DMS79 (cell line): ENCODE data around the gene SPHK1.
A peak's percentile ranks its signal among the peaks of the same experiment; 100 is the strongest.
"Not testable (repeated sequence)": the region's sequence is repeated elsewhere in the genome, so short reads cannot be mapped to it uniquely, and the experiment has no call there.

ENCODE experiments used
- DNase-seq: peaks from one replicate; lab custom pipeline; 2025; lab: John Stamatoyannopoulos, UW

The SPHK1 gene, protein sequence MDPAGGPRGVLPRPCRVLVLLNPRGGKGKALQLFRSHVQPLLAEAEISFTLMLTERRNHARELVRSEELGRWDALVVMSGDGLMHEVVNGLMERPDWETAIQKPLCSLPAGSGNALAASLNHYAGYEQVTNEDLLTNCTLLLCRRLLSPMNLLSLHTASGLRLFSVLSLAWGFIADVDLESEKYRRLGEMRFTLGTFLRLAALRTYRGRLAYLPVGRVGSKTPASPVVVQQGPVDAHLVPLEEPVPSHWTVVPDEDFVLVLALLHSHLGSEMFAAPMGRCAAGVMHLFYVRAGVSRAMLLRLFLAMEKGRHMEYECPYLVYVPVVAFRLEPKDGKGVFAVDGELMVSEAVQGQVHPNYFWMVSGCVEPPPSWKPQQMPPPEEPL

DNA sequence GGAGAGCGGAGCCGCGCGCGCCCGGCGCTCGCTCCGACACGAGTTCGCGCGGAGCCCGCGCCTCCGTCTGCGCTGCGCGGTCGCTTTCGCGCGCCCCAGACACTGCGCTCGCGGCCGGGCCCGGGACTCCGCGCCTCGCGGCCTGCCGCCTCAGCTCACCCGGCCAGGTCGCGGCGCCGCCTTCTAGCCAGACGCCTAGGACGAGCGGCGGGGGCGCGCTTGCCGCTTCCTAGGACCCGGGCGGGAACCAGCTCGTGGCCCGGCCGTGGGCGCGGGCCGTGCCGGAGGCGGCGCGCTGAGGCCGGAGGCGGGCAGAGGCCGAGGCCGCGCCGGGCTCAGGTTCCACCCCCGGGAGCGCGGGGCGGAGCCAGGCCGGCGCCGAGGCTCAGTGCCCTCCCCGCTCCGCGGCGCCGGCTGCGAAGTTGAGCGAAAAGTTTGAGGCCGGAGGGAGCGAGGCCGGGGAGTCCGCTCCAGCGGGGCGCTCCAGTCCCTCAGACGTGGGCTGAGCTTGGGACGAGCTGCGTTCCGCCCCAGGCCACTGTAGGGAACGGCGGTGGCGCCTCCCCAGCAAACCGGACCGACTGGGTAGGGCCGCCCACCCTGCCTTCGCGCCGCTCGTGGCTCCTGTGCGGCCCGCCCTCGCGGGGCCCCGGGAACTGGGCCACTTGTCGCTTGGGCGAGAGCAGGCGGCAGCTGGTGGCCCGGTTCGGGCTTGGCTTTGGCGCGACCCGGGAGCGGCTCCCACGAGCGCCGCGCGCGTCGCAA lies at the start of gene SPHK1:
SPHK1 (plus strand) TSS at position 388 of the 765 bp plus-strand sequence. CDS start 1,036 bp downstream, outside the sequence.
- no peak for DNase-seq

DNA sequence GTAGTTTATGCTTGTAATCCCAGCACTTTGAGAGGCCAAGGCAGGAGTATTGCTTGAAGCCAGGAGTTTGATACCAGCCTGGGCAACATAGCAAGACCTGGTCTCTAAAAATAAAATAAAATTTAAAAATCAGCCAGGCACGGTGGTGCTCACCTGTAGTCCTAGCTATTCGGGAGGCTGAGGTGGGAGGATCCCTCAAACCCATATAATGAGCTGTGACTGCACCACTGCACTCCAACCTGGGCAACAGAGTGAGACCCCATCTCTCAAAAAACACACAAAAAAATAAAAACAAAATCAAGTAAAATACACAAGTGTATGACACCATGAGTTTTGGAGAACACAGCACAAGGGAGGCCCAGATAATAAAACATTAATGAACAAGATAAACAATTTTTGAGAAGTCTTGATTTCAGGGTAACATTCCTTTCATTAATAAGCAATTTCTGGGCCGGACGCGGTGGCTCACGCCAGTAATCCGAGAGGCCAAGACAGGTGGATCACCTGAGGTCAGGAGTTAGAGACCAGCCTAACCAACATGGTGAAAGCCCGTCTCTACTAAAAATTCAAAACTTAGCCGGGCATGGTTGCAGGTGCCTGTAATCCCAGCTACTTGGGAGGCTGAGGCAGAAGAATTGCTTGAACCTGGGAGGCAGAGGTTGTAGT lies 48.6 kb upstream of the SPHK1 start:
- DNase-seq: no peak

DNA sequence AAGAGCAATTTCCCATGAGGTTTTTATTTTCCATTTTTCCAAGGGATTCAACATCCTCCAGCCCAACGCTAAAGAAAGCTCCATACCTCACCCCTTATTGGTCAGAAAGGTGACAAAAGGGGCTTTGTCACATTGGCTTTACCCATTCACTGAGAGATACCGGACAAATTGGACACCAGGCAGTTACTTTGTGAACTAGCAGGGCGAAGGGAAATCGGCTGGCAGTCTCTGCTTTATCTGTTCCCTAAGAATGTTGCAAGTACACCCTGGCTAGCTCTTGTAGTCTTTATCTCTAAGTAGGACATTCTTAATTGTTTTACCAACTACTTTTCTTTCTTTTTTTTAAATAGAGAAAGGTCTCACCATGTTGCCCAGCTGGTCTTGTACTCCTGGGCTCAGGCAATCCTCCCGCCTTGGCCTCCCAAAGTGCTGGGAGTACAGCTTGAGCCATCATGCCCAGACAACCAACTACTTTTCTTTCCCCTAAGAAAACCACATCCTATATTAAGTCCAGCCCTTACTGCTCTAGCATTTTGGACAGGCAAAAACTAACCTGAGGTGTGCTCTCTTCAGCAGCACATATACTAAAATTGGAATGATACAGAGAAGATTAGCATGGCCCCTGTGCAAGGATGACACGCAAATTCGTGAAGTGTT lies 47.5 kb upstream of the SPHK1 start:
- DNase-seq: no peak

DNA sequence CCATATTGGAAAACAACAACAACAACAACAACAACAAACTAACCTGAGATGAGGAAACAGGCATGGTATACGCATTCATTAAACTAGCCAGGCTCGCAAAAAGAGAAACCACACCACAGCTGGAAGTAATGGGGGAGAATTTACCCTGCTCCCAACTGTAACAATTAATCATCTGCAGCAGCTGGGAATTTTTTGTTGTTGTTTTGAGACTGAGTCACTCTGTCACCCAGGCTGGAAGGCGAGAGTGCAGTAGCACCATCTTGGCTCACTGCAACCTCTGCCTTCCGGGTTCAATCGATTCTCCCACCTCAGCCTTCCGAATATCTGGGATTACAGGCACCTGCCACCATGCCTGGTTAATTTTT lies 47.0 kb upstream of the SPHK1 start:
- DNase-seq: no peak

DNA sequence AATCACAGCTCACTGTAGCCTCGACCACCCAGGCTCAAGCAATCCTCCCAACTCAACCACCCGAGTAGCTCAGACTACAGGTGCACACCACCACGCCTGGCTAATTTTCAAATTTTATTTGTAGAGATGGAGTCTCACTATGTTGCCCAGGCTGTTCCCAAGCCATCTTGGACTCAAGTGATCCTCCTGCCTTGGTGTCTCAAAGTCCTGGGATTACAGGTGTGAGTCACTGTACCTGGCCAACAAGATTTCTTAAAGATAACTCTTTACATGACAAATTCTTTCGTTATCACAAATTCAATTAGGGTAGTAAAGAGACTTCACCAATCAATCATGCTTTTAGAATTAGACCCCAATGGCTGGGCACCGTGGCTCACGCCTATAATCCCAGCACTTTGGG lies 43.1 kb upstream of the SPHK1 start:
- DNase-seq: no peak

DNA sequence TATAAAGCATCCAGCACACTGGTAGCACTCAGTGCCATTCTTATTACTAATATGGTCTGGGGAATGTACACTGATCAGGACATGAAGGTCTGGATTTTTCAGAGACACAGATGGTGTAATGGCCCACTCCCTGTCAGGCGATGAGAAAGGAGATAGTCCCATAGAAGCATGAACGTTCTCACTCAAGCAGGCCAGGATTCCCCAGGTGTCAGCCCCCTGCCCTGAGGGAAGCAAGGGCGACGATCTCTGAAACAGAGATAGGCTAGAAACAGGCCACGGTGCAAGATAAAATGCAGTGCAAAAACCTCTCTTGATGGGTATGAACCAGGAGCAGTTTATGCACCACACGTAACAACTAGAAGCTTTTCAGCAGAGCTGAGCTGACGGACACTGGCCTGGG lies 41.3 kb upstream of the SPHK1 start:
- DNase-seq: no peak

DNA sequence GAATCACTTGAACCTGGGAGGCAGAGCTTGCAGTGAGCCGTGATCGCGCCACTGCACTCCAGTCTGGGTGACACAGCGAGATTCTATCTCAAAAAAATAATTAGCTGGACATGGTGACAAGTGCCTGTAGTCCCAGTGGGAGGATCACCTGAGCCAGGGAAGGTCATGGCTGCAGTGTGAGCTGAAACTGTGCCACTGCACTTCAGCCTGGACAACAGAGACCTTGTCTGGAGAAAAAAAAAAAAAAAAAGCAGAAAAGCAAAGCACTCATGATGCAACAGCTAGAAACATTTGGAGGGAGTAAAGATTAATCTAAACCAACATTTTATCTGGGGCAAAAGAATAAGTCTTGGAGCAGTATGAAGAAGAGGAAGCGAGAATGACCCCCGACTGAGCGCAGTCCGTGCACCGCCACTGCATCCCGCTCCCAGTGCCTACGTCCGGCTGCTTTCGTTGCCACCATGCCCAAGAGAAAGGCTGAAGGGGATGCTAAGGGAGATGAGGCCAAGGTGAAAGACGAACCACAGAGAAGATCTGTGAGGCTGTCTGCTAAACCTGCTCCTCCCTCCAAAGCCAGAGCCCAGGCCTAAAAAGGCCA lies 38.9 kb upstream of the SPHK1 start:
- DNase-seq: no peak

DNA sequence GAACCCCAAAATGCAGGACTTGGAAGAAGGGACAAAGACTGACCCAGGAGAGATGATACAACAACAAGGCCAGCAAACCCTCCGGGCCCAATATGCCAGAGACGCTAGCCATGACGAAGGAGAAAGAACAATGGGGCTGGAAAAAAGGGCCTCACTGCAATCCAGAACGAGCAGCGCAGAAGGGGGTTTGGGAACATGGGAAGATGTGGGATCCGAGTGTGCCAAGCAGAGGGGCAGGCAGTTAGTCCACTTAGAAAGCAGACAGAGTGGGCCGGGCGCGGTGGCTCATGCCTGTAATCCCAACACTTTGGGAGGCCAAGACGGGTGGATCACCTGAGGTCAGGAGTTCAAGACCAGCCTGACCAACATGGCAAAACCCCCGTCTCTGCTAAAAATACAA lies 37.5 kb upstream of the SPHK1 start:
- not testable (repeated sequence) for DNase-seq

DNA sequence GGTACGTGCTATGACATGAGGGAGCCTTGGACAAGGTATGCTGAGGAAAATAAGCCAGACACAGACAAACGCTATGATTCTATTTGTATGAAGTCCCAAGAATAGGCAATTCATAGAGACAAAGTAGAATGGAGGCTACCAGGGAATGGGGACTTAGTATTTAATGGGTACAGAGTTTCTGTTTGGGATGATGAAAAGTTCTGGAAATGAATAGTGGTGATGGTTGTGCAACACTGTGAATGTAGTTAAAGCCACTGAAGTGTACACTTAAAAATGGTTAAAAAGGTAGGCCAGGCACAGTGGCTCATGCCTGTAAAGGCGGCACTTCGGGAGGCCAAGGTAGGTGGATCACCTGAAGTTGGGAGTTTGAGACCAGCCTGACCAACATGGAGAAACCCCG lies 33.9 kb upstream of the SPHK1 start:
- DNase-seq: no peak

DNA sequence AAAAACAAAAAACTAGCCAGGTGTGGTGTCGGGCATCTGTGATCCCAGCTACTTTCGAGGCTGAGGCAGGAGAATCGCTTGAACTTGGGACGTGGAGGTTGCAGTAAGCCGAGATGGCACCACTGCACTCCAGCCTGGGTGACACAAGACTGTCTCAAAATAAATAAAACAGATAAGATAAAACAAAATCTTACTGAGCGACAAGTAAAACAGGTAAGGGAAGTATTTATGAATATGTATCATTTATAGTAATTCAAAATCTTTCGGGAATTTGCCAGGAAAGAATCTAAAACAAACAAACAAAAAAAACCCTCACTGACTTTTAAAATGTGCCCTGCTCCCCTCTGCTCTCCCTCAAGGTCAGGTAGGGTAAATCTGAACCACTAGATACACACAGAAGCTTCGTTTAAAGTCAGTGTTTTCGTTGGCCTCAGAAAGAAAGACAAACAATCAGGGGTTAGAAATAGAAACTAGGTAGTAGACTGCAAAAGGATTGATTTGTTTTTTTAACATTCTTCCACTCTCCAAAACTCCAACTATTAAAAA lies 32.8 kb upstream of the SPHK1 start:
- DNase-seq: no peak

DNA sequence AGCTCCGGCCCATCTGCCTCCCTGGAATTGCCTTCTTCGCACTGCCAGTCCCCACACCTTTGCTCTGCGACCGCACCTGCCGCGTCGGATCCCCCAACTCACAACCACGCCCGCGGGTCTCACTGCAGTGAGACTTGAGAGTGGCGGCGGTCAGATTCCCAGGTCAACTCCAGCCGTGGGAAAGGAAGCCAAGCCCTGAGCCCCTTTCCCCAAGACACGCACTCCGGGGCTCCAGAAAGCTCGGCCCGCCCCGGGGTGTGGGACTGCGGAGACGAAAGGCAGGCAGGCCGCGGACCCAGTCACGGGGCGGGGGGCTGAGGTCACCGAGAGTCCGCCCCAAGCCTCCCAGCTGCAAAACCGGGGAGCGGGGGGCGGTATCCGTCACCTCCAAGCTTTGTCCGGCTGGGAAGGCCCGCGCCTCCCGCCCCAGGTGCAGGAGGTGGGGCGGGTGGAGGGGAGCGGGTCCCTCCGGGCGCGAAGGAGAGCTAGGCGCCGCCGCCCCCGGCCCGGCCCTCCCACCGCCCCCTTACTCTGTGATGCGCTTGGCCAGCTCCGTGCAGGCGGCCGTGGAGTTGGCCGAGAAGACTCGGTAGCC lies 31.3 kb upstream of the SPHK1 start:
- no peak for DNase-seq

DNA sequence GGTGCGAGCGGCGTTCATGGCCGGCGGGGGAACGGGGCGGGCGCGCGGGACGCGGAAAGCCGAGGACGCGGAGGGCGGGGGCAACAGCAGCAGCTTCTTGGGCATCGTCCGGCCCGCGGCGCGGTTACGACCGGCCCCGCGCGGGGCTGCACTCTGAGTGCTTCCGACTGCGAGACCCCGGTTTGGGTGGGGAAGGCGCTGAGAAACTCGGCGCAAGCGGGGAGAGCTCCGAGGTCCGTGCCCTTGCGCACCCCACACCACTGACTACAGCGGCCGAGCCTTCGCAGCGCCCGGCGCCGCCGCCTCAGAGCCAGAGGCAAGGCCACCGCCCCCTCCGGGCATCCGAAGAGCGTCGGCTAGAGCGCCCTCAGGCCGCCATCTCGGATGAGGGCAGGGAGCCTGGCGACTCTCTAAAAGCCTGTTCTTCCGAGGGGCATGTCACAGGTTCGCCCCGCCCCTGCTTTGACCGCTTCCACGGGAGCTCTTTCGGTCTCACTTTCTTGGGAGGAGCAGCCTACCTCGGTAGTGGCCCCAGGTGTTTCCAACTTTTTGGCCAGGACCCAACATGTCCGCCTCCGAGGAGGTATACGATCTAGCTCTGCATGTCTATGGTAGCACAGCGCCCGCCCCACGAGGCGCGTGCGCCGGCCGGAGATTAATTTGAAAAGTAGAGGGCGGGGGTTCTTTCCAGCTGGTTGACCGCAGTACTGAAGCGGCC lies 30.7 kb upstream of the SPHK1 start, which contains the start of gene PRPSAP1:
PRPSAP1 (minus strand) TSS at position 318 of the 718 bp plus-strand sequence; CDS start at position 105, 213 bp downstream.
- peak; percentile 95 for DNase-seq

DNA sequence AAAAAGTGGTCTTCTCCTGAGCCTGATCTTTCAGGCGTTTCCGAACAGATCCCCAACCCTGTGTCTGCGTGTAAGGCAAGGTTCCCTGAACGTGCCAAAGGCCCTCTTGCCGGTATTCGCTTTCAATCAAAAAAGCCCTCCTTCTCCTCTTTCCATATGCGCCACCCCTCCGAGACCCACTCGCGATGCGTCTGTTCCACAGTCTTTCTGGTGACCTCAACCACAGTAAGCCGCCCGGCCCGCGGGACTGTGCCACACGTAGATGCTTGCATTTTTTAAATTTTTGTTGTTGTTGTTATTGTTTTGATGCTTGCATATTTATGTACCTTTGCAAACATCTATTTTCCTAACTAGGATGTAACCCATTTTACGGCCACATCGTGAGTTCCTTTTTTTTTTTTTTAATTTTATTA lies 30.1 kb upstream of the SPHK1 start:
- no peak for DNase-seq

DNA sequence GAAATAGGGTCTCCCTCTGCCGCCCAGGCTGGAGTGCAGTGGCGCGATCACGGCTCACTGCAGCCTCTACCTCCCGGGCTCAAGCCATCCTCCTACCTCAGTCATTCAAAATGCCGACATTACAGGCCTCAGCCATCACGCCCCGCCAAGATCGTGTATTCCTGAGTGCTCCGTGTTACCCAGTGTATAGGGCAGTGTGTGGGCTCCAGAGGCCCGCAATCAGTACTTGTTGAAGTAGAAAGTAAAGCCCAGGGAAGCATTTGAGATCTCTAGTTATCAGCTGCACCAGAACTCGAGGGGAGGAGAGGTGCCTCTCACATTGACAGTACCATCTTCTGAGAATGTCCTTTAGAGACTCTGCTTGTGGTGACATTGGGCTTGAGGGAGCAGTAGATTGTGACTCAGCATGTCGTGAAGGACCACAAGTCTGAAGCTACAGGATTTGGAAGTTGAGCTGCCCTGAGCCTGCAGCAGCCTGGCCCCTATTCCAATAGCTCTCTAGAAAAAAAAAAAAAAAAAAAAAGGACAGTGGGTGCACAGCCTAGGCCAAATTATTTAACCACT lies 29.6 kb upstream of the SPHK1 start:
- no peak for DNase-seq

DNA sequence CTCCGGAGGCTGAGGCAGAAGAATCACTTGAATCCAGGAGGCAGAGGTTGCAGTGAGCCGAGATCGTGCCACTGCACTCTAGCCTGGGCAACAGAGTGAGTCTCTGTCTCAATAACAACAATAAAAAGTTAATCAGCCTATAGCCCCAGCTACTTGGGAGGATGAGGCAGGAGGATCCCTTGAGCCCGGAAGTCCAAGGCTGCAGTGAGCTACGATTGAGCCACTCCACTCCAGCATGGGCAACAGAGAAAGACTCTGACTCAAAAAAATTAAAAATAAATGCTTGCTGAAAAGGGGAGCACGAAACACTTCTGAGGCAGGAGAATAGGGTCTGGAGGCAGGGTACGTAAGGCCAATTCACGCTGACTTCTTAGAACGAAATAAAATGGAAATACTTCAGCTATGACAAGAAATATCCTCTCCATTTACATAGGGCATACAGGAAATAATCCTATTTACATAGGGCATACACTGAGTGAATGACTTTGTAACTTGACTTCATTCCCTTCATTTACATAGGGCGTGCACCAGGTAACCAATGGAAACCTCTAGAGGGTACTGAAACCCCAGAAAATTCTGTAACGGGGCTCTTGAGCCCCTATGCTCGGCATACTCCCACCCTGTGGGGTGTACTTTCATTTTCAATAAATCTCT lies 27.5 kb upstream of the SPHK1 start:
- DNase-seq: no peak

DNA sequence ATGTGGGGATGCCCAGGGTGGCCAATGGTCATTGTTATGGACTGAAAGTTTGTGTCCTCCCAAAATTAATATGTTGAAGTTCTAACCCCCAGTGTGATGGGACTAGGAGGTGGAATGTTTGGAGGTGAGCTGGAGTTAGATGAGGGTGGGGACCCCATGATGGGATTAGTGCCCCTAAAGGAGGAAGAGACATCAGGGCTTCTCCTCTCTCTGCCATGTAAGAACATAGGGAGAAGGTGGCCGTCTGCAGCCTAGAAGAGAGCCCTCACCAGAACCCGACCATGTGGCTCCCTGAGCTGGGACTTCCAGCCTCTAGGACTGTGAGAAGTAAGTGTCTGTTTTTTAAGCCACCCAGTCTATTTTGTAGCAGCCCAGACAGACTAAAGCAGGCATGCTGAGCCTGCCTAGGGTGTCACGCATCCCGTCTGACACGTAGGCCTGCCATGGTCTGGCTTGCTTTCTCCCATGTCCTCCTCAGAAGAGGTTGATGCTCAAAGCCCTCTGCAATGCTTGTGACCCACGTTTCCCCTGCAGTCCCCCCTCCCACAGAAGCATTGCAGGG lies 26.7 kb upstream of the SPHK1 start:
- no peak for DNase-seq

DNA sequence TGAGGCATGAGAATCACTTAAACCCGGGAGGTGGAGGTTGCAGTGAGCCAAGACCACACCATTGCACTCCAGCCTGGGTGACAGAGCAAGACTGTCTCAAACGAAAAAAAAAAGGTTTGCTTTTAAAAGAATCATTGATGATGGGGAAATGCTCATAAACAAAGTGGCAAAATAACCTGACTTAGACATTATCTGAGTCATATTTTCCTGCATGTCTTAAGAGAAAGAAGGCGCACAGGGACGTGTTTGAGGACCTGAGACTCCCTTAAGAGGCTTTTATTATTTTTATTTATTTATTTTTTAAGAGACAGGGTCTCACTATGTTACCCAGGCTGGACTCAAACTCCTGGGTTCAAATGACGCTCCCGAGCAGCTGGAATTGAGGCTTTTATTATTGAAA lies 25.0 kb upstream of the SPHK1 start:
- no peak for DNase-seq

DNA sequence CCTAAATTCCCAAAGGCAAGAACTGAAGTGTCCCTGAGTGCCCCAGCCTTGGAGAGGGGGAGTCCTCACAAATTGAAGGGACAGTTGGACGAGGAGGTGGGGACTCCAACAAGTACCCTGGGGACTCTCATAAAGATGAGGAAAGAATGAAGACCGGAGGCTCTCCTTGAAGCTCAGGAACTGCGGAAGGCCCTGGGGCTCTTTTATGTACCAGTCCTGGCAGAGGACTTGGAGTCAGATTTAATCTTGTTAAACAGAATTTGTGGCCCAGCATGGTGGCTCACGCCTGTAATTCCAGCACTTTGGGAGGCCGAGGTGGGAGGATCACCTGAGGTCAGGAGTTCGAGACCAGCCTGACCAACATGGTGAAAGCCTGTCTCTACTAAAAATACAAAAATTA lies 24.6 kb upstream of the SPHK1 start:
- not testable (repeated sequence) for DNase-seq

DNA sequence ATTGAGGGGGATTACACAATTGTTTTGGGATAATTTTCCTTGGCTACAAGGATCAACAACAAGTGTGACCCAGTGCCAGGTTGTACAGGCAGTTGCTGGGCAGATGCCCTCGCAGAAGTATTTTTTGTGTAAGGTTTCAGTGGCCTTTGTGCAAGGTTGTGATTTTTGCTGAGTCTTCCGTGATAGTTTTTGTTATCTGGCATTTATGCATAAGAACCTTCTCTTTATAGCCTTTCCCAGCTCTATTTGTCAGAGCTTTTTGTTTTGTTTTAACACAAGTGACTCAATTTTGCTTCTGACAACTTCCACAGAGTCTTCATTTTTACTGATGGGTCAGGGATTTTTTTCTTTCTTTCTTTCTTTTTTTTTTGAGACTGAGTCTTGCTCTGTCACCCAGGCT lies 23.9 kb upstream of the SPHK1 start:
- no peak for DNase-seq
